Left lobe of liver (tissue), 1 donor: ENCODE results near the gene ATP6V1A. TPM values are rescaled to one million over a fixed set of nuclear protein-coding genes. Genes with fewer than 3 reads are reported as not detected.

ENCODE experiments used
- total RNA-seq: library from RNA; stranded (reverse); gene quantifications from one replicate; pipeline ENCODE4 v1.2.1, GENCODE V29; 2021
- donor health status: DM: no; HTN: yes; CAD: no.

Gene ATP6V1A
- total RNA-seq, 1 donor from 2014 or later, result 48.8 TPM

Other genes starting within 250 kb of the ATP6V1A start
- 6.0 TPM for gene SPICE1, start 231.9 kb upstream of the ATP6V1A start, total RNA-seq
- 0.55 TPM for gene SIDT1, start 214.5 kb upstream of the ATP6V1A start, total RNA-seq
- 17.9 TPM for gene USF3, start 50.4 kb upstream of the ATP6V1A start, total RNA-seq
- 54.7 TPM for gene NAA50, start 786 bp upstream of the ATP6V1A start, total RNA-seq
- gene GRAMD1C, start 91.8 kb downstream of the ATP6V1A start, total RNA-seq, result 16.5 TPM
- gene ZDHHC23, start 201.0 kb downstream of the ATP6V1A start, total RNA-seq, result 11.7 TPM